HG02885 (cell line): ENCODE measurements around the gene KCNK13.
A peak's percentile ranks its signal among the peaks of the same experiment; 100 is the strongest.
"Not testable (repeated sequence)": the region's sequence is repeated elsewhere in the genome, so short reads cannot be mapped to it uniquely, and the experiment has no call there.

Experiments
- ATAC-seq: cut with Tn5 transposase; IDR thresholded peaks from one replicate; pipeline ENCODE4 v1.9.1; 2021; ENCODE audit warnings: mild to moderate bottlenecking; ENCODE audit not compliant: unreplicated experiment, poor library complexity

The KCNK13 gene

DNA sequence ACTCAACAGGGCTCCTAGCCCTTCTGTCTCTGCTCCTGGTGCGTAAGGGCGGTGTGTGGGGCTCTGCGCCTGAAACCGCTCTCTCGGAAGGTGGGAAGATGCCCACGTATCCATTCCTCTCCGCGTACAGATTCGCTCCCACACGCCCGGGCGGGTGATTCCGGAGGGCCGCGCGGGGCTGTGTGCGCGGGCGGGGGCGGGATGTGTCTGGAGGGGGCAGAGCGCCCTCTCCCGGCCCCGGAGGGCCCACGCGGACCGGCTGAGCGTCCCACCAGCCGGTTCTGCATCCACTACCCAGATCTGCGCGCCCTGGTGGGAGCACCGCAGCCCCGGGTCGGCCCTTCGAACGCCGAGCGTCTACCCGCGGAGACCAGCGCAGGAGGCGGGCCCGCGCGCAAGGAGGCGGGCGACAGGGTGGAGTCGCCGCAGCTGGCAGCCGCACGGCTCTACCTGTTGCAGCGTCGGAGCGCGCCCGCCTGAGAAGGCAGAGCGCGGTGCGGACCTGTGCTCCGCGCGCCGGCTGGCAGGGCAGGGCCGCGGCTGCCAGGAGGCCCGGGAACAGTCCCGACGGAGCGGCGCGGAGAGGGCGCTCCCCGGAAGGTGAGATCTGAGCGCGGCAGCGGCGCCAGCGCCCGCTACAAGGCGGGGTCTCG, 1.4 kb upstream of the KCNK13 start:
- peak; percentile 66 for ATAC-seq

DNA sequence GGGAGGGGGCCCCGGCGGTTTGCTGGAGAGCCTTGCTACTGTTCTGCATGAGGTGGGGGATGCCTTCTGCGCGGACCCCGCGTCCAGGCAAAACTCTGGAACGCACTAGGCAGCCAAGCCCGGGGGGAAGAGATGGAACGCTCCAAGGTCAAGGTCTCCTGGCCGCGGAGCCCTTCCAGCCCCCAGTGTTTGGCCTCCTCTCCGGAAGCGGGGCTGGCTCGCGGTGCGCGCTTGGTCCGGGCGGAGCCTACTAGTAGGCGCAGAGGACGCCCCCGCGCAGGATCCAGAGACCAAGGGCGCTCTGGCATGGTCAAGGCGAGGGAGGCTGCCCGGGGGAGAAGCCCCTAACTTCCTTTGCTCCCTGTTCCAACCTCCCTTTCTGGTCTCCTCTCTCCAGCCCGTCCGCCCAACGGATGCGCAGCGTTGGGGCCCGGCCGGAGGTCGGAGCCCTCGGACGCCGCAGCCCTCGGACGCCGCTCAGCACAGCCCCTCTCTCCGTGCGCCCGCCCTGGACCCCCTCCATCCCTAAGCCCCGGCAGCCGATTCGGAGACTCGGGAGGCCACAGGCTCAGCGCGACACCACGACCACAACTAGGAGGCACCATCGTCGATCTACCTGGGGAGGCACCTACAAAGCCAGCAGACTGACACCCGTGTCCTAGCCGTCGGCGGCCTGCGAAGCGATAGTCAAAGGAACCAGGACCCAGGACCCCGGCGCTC, 669 bp upstream of the KCNK13 start:
- peak; percentile 24 for ATAC-seq

DNA sequence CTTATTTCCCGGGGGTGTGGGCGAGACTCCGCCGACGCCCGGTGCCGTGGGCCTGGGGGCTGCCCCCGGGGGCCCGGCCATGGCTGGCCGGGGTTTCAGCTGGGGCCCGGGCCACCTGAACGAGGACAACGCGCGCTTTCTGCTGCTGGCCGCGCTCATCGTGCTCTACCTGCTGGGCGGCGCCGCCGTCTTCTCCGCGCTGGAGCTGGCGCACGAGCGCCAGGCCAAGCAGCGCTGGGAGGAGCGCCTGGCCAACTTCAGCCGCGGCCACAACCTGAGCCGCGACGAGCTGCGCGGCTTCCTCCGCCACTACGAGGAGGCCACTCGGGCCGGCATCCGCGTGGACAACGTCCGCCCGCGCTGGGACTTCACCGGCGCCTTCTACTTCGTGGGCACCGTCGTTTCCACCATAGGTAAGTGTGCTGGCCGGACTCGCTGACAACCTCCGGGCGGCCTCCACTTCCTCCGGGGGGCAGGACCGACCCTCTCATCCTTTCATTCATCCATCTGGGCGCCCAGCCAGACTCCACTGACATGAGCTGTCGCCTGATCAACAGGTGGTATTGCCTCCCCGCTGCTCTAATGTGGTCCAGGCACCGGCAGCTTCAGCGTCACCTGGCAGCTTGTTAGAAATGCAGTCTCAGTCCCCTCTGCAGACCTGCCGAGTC, 467 bp downstream of the KCNK13 start:
- no peak for ATAC-seq

DNA sequence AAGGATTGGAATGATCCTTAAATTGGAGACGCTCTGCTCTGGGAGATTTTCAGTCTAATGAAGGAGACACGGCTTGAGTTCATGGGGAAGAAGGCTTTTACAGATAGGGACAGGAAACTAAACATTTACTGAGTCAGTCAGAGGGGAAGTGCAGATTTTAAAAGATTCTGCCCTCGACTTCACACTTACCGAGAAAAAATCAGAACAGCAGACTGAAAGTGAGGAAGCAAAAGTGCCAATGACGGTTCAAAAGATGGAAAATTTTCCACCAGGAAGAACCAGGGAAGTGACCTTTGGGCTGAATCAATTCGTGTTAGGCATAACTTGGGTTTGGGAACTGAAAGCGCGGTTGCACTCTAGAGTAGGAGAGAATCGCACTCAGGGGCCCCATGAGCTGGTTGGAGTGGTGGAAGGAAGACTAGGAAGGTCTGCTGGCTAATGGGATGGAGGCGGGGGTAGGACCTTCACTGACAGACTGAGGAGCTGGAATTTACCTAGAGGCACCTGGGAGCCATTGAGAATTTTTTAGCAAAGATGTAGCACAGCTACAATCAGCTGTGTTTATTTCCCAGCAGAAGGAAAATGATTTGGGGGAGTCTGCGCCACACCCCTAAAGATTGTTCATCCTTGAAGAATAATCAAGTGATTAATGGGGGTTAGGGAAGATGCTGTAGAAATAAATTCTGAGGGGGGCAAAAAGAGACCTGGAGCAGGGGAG, 1.2 kb downstream of the KCNK13 start:
- ATAC-seq, result no peak

DNA sequence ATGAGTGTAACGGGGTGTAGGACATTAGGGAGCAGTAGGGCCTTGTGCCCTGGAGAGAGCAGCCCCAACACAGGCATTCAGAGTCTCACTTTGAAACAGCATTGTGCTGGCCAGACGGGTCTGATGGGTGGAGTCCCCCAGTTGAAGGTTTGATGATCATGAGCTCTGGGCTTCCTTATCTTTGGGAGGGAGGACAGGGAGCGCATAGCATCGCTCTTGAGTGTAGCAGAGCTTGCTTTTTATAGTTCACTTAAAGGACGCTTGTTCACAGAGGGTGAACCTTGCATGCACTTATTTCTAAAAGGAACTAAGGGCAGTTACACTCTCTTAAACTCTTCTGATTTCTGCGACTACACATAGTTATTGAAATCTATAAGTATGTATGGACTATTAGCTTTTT, 10.6 kb downstream of the KCNK13 start:
- no peak for ATAC-seq

DNA sequence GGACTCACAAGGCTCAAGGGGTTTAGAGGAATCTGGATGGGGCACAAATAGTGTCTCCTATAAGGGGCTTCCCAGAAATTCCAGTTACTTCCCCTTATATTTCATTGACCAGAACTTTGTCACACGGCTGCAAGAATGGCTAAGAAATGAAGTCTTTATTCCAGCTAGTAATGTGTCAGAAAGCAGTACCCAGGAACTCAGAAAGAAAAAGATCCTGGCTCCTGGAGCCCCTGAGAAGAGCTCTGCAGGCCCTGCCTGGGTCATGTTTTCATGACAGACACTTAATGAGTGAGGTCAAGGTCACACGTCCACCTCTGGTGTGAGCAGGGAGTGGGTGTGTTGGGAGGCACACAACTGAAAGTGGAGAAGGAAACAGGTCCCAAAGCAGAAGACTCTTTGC, 17.8 kb downstream of the KCNK13 start:
- ATAC-seq, result no peak

- ATAC-seq, result no peak
Measured at GRCh38 chr14:90087433-90087832, 25.6 kb downstream of the KCNK13 start.

- ATAC-seq, result no peak
Measured at GRCh38 chr14:90088176-90088575, 26.4 kb downstream of the KCNK13 start.

- not testable (repeated sequence) for ATAC-seq
Measured at GRCh38 chr14:90089486-90089885, 27.7 kb downstream of the KCNK13 start.

DNA sequence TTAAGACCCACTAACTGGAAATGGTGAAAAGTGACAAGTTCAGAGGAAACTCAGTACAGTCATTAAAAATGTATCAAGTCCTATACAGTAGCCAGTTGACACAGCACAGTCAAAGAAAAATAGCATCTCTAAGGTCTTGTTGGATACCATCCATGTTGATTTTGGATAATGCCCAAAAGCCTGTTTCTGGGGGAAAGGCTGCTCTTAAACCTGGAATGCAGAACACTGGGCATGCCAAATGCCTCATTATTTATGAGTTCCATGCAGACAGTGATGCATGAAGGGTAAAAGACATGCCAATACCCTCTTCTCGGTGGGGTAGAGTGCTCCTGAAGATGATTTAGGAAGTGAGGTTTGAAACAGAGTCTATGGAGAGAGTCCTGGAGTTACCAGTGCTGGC, 29.6 kb downstream of the KCNK13 start:
- no peak for ATAC-seq

GRCh38 chr14:90093942-90094595, 32.3 kb downstream of the KCNK13 start:
- no peak for ATAC-seq

DNA sequence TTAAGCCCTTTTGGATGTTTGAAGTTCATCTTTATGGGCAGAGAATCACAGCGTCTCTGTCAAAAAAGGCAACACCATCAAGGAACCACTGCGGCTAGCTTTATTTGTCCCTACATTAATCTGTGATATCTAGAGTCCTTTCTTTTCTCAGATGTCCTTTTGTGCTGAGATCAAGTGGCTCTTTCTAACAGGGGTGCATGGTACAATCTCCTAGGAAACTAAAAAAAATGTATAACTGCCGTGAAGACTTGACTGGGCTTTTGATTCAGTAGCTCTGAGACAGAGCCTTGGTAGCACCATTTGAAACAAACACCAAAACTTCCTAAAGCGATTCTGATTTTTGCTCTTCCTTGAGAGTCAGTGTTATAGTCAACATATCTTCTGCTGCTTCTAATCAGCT, 33.3 kb downstream of the KCNK13 start:
- no peak for ATAC-seq

- ATAC-seq, result no peak
Measured at GRCh38 chr14:90096566-90096965, 34.8 kb downstream of the KCNK13 start.

DNA sequence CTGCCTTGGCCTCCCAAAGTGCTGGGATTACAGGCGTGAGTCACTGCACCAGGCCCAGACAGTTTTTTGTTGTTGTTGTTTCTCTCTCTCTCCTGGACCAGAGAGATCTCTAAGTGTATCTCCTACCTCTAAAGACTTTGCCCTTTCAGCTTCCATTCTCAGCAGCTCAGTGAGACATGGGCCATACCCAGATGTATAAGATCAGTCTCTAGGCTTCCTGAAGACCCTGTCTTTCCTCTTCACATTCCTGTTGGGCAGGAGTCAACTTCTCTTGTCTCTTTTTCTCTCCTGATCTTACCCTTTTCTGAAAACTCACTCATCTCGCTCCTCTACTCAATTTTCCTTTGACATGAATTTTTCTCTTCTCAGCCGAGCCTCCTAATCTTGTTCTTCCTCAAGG, 42.0 kb downstream of the KCNK13 start:
- no peak for ATAC-seq

DNA sequence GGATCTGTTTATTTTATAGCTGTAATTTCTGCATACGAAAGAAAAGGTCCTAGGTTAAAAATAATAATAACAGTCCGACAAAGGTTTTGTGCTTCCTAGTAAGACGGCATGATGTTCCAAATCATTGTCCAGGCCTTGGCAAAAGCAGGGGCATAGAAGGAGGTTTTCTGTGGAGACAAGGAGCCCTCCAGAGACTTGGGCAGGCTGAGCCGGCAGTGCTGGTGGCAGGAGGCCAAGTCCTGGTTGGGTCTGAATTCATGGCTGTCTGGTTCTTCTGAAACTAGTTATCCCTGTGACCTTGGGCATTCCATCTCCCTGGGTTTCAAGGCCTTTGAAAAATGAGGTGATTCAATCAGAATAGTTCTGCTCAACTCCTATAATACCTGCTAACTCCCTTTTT, 44.0 kb downstream of the KCNK13 start:
- ATAC-seq, result no peak

- no peak for ATAC-seq
Measured at GRCh38 chr14:90107789-90108188, 46.0 kb downstream of the KCNK13 start.

- ATAC-seq, result no peak
Measured at GRCh38 chr14:90109858-90110257, 48.1 kb downstream of the KCNK13 start.

GRCh38 chr14:90111895-90112534, 50.2 kb downstream of the KCNK13 start:
- no peak for ATAC-seq

- ATAC-seq, result no peak
Measured at GRCh38 chr14:90114554-90114953, 52.8 kb downstream of the KCNK13 start.

DNA sequence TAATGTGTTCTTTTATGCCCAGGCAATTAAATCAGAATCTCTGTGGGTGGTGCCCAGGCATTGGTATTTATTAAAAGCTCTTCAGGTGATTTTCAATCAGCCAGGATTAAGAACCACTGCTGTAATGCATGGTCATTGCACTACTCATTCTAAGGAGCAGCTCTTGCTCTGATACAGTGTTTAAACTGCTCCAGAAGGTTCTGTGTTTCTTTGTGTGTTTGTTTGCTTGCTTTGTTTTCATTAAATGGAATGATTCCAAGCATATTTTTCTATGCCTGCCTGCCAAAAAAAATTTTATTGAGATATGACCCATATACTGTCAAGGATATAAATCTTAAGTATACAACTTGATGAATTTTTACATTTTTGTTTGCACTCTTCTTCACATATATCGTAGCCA, 54.0 kb downstream of the KCNK13 start:
- ATAC-seq, result no peak
